Activated naive CD4-positive, alpha-beta T cell (primary cell): Measurements from ENCODE around the gene NECAB2.

ENCODE experiments used
- DNase-seq, 4 experiments: peaks; one replicate each; lab custom pipeline; 2025; lab: John Stamatoyannopoulos, UW

The NECAB2 gene

DNA sequence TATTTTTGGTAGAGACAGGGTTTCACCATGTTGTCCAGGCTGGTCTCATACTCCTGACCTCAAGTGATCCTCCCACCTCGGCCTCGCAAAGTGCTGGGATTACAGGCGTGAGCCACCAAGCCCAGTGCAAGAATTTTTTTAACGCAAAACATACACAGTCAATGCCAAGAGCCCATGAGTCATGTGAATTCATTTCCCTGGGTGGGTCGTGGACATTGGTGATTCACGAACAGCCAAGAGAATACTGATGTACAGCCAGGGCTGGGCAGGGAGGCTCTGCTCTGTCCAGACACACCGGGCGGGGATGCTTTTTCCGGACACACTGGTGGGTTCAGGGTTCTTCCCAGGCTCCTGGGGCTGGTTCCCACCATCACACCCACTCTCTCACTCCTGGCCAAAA is 56.8 kb downstream of the NECAB2 start:
- DNase-seq, result no peak

DNA sequence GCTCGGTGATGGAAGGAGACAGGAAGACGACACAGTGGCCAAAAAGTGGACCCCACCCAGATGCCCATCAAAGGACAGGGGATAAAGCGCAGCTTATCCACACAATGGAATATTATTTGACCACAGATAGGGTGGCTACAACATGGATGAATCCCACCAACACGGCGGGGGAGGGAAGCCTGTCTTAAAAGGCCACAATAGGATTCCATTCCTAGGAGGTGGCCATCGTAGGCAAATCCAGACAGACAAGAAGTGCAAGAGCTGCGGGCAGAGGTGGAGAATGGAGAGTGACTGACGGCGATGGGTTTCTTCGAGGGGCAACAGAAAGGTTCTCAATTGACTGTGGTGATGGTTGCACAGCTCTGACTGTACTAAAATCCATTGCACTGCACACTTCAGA is 58.6 kb downstream of the NECAB2 start:
- DNase-seq, result no peak

GRCh38 chr16:84027625-84028024 is 59.6 kb downstream of the NECAB2 start:
- DNase-seq, result no peak

DNA sequence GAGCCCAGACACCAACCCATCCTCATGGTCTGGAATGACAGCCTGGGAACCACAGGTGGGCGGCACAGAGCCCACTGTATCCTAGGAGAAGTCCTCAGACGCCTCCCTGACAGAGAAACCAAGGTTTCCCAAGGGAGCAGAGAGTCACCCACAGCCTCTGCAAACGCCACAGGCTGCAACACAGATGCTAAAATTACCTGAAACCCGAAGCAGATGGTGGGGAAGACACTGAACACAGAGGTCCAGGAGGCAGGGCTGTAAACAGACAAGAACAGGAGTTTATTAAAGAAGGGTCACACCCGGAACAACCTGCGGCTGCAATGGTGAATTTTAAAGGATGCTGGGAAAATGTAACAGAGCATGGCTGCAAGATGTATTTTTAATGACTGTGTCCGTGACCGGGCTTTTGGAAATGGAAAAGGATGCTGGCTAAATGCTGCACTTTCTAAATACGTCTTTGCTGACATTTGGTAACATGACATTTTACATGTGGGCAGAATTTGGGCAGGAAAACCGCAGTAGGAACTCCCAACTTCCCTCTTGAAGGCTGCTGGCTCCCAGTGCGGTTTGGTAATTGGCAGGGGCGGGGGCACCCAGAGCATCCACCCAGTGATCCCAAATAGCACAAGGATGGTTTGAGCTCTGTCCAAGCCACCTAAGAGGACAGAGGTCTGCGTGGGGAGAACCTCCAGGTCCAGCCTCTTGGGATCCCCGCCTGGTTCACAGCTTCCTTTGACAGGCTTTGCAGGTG is 61.4 kb downstream of the NECAB2 start:
- no peak for DNase-seq

- DNase-seq, result no peak
These were observed 63.5 kb downstream of the NECAB2 start for GRCh38 chr16:84031556-84031955.

- DNase-seq, result no peak
These were observed 64.6 kb downstream of the NECAB2 start for GRCh38 chr16:84032458-84033178.

- no peak for DNase-seq
These were observed 65.5 kb downstream of the NECAB2 start for GRCh38 chr16:84033251-84034195.

DNA sequence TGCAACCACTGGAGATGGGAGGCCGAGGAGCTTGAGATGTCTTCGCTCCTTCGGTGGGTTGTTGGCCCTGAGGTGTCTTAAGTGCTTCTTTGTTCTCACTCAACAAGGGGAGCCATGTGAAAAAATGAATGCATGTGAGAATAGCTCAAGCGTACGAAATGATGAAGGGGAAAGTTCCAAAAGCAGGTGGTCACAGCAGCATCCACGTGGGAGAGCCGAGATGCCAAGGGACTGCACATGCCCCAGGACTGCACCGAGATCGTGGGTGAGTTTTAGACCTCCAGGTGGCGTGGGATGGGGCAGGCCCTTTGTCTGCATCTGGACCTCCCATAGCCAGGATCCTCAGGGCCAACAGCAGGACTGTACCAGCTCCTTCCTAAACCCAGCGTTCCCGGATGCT is 66.5 kb downstream of the NECAB2 start:
- DNase-seq, result no peak

DNA sequence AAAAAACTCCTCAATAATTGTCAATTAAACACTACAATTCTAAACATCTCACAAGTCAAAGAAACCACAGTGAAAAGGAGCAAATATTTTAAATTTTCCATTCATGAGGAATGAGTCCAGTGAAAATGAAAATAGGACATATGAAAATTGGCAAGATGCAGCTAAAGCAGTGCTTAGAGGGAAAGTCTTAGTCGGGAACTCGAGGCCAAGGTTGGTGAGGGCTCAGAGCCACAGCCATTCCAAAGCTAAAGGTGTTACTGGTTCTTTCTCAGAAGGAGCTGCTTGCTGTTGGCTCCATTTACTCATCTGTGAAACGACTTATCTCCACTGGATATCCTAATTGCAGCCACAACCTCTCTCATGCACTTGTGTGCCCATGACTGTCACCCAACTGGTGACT is 68.1 kb downstream of the NECAB2 start:
- DNase-seq, result no peak

- DNase-seq, result no peak
These were observed 69.0 kb downstream of the NECAB2 start for GRCh38 chr16:84036982-84037425.

GRCh38 chr16:84038469-84038868 is 70.4 kb downstream of the NECAB2 start:
- DNase-seq, result no peak

GRCh38 chr16:84039696-84040095 is 71.7 kb downstream of the NECAB2 start:
- DNase-seq, result no peak

- DNase-seq, result no peak
These were observed 72.3 kb downstream of the NECAB2 start for GRCh38 chr16:84040226-84040822.

DNA sequence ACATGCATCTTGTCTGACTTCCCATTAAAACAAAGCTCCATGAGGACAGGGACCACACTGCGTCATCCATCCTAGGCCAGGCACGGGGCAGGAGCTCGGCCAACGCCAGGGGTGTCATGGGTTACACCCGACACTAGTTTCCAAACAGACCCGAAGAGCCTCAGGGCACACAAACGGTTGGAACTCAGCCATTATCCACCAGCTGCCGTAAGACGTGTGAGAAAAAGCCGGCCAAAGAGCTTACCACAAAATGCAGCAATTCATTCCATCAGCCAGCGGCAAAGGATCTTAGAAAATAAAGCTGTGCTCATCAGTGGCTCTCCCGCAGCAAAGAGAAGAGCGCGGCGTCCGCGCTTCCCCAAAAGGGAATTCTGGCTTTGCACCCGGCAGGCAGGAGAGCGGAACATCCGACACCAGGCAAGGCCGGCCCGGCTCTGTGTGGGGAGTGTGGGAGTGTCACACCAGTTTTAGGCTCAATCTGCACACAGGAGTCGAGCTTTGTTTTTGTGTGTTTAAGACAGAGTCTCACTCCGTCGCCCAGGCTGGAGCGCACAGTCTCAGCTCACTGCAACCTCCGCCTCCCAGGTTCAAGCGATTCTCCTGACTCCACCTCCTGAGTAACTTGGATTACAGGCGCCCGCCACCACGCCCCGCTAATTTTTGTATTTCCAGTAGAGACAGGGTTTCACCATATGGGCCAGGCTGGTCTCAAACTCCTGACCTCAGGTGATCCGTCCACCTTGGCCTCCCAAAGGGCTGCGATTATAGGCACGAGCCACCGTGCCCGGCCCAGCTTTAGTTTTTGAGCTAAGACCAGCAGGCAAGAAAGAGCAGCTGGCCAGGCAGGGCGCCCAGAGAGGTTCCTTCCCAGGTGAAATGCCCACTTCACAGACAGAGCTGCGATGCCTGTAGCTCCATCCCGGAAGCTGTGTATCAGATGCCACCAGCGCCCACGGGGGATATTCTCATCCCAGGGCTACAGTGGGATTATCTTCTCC is 73.1 kb downstream of the NECAB2 start:
- DNase-seq, result no peak

DNA sequence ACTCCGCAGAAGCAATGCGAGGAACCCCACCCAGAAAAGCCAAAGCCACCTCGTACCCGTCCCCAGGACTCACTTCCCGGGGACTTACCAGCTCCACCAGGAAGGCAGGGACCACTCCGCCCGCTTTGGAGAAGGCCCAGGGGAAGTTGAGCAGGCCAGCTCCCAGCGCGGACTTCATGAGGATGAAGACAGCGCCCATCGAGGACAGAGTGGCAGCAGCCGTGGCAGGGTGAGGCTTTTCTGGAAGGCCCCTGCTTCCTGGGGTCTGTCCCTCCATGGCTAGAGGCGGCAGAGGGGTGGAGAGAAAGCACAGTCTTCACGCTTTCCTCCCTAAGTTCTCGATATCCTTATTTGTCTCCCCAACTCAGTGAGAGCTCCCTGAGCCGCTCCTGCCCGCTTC is 73.8 kb downstream of the NECAB2 start:
- no peak for DNase-seq

- DNase-seq, result no peak
These were observed 74.3 kb downstream of the NECAB2 start, which contains the start of gene SLC38A8 for GRCh38 chr16:84042308-84042878. TSS of gene SLC38A8 (minus strand) at chr16:84042795. CDS start at chr16:84042157, 638 bp downstream.

- DNase-seq, result no peak
These were observed 74.9 kb downstream of the NECAB2 start for GRCh38 chr16:84042879-84043485.

DNA sequence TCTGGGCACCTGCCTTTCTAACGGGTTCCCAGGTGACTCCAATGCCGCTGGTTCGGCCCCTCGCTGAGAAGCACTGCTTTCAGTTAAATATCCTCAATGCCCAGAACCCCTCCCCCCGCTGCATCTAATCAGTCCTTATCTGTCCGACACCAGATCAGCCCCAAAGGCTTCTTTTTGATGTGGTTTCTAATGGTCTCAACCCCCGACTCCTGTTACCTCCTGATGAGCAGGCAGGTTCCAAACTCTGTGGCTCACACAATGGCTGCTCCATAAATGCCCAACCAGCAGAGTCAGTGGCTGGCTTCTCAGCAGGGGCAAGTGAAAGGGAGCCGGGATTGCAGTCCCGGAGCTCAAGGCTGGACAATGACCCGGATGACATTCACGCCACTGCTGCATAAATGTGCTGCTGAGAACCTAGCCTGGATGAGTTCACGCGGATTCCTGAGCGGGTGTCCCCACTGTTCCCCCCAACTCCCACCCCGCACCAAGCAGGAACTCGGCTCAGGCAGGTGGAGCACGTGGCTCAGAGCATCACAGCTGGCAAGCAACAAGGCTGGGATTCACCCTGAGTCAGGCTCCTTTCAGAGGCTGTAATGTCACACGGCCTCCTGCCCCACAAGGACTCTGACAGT is 75.6 kb downstream of the NECAB2 start:
- DNase-seq, result no peak

GRCh38 chr16:84044118-84044488 is 76.1 kb downstream of the NECAB2 start:
- DNase-seq, result no peak
